DND-41 (cell line): ENCODE measurements around the gene BNC2.

Experiments used
- ATAC-seq: fragments of 200-7000 bp; cut with Tn5 transposase; 3 replicates; pipeline ENCODE4 v1.9.1; 2021; ENCODE audit warnings: low read depth; ENCODE audit not compliant: insufficient read depth
- DNase-seq: peaks from one replicate; pipeline ENCODE4 v3.0.0-alpha.2; 2020
- H2AFZ ChIP-seq: 2 replicates; pipeline ENCODE4 v1.6.0; 2012; ENCODE audit warnings: low read depth, low read length
- H3K27ac ChIP-seq: 2 replicates; pipeline ENCODE4 v1.5.1; 2012; ENCODE audit warnings: low read length, inconsistent platforms
- H3K27me3 ChIP-seq: fragments of 200-600 bp; sonication (generic); 2 replicates; pipeline ENCODE4 v1.6.0; 2012; ENCODE audit warnings: low read length, mild to moderate bottlenecking, inconsistent platforms; ENCODE audit not compliant: insufficient read depth, poor library complexity
- H3K36me3 ChIP-seq: 2 replicates; pipeline ENCODE4 v1.5.1; 2012; ENCODE audit warnings: low read length, inconsistent platforms; ENCODE audit not compliant: insufficient read depth
- H3K4me1 ChIP-seq: 2 replicates; pipeline ENCODE4 v1.5.1; 2012; ENCODE audit warnings: mild to moderate bottlenecking, low read length; ENCODE audit not compliant: insufficient read depth
- H3K4me2 ChIP-seq: 2 replicates; pipeline ENCODE4 v1.6.0; 2012; ENCODE audit warnings: mild to moderate bottlenecking, moderate library complexity, low read length, inconsistent platforms; ENCODE audit not compliant: insufficient read depth
- H3K4me3 ChIP-seq, 2 experiments: fragments of 200-600 bp in 1 of 2; shearing (Covaris generic) in 1 of 2; 2 replicates each; pipeline ENCODE4 v1.5.1; 2012 to 2016; ENCODE audit warnings: inconsistent platforms in 2 of 2, low read length in 2 of 2, mild to moderate bottlenecking in 2 of 2, low read depth in 1 of 2, moderate library complexity in 1 of 2
- H3K79me2 ChIP-seq: 2 replicates; pipeline ENCODE4 v1.6.0; 2012; ENCODE audit warnings: low read length, inconsistent platforms; ENCODE audit not compliant: insufficient read depth
- H3K9ac ChIP-seq: 2 replicates; pipeline ENCODE4 v1.6.0; 2012; ENCODE audit warnings: low read depth, mild to moderate bottlenecking, inconsistent platforms, low read length, moderate library complexity
- H3K9me3 ChIP-seq: 2 replicates; pipeline ENCODE4 v1.5.1; 2012; ENCODE audit warnings: low read length, moderate library complexity, mild to moderate bottlenecking, inconsistent platforms; ENCODE audit not compliant: insufficient read depth, severe bottlenecking
- H4K20me1 ChIP-seq: 2 replicates; pipeline ENCODE4 v1.6.0; 2012; ENCODE audit warnings: low read length; ENCODE audit not compliant: insufficient read depth
- EZH2 ChIP-seq: IDR thresholded peaks from 3 replicates; pipeline ENCODE4 v1.6.1; 2012; ENCODE audit warnings: borderline replicate concordance, low read depth, mild to moderate bottlenecking, moderate library complexity, low read length, inconsistent platforms; ENCODE audit not compliant: severe bottlenecking
- TF ChIP-seq, protein P1 (sequence below): IDR thresholded peaks from 2 replicates; pipeline ENCODE4 v1.5.1; 2012; ENCODE audit warnings: borderline replicate concordance, low read length, moderate library complexity, mild to moderate bottlenecking; ENCODE audit not compliant: poor library complexity, severe bottlenecking; ENCODE audit errors: extremely low read depth

The BNC2 gene

DNA sequence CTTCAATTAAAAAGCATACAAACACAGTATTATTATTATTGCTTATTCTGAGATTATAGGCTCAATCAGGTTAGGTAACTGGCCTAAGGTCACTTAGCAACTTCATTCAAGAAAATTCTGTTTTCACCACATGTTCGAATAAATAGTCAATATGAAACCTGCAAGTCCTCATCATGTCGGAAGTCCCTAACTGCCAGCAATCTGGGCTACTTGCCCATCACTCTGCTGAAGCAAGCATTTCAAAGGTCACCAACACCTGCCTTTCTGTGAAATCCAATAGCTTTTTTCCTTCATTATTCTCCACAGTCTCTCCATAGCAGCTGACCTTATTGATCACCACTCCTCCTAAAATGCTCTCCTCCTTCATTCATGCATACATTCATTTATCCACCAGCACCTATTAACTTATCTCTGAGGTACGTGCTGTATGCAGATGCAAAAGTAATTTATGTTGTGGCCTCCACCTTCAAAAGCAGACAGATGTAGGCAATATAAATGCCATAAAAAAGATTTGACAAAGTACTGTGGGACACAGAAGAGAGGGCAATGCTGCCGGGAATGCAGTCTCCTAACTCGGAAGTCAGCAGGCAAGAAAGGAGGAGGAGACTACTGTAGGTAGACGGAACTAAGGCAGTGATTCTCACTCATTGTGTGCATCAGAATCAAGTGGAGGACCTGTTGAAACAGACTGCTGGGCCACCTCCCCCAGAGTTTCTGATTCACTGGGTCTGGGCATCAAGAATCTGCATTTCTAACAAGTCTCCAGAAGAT lies 310.9 kb downstream of the BNC2 start:
- ATAC-seq (no peak), DNase-seq (no peak)
- Histone ChIP-seq H3K4me2 (no peak overlapping the region), H3K27ac (no peak overlapping the region), H3K36me3 (no peaks in the 10 kb centered on the region), H3K27me3 (no peaks in the 10 kb centered on the region), H3K9me3 (no peaks in the 10 kb centered on the region), H4K20me1 (no peaks in the 10 kb centered on the region), H3K79me2 (no peaks in the 10 kb centered on the region), H2AFZ (no peak overlapping the region), H3K9ac (no peak overlapping the region), H3K4me3 (no peak overlapping the region), H3K4me1 (no peaks in the 10 kb centered on the region)
- TF ChIP-seq EZH2, result no peak
- TF ChIP-seq, protein P1, sequence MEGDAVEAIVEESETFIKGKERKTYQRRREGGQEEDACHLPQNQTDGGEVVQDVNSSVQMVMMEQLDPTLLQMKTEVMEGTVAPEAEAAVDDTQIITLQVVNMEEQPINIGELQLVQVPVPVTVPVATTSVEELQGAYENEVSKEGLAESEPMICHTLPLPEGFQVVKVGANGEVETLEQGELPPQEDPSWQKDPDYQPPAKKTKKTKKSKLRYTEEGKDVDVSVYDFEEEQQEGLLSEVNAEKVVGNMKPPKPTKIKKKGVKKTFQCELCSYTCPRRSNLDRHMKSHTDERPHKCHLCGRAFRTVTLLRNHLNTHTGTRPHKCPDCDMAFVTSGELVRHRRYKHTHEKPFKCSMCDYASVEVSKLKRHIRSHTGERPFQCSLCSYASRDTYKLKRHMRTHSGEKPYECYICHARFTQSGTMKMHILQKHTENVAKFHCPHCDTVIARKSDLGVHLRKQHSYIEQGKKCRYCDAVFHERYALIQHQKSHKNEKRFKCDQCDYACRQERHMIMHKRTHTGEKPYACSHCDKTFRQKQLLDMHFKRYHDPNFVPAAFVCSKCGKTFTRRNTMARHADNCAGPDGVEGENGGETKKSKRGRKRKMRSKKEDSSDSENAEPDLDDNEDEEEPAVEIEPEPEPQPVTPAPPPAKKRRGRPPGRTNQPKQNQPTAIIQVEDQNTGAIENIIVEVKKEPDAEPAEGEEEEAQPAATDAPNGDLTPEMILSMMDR, result no peak

GRCh38 chr9:16555802-16556201 lies 314.7 kb downstream of the BNC2 start:
- H4K20me1 ChIP-seq, result no peaks in the 10 kb centered on the region
- no peaks in the 10 kb centered on the region for H3K36me3 ChIP-seq
- H3K4me1 ChIP-seq, result no peaks in the 10 kb centered on the region
- no peak overlapping the region for H3K9ac ChIP-seq
- no peaks in the 10 kb centered on the region for H3K9me3 ChIP-seq
- no peaks in the 10 kb centered on the region for H3K27me3 ChIP-seq
- H2AFZ ChIP-seq, result no peak overlapping the region
- DNase-seq, result no peak
- H3K79me2 ChIP-seq, result no peaks in the 10 kb centered on the region
- no peak overlapping the region for H3K4me3 ChIP-seq
- no peak overlapping the region for H3K27ac ChIP-seq
- TF ChIP-seq EZH2, result no peak
- TF ChIP-seq, protein P1, result no peak
- ATAC-seq, result no peak
- no peak overlapping the region for H3K4me2 ChIP-seq

- no peak overlapping the region for H2AFZ ChIP-seq
- no peaks in the 10 kb centered on the region for H3K9me3 ChIP-seq
- H3K79me2 ChIP-seq, result no peaks in the 10 kb centered on the region
- H3K27ac ChIP-seq, result no peak overlapping the region
- H3K4me1 ChIP-seq, result no peaks in the 10 kb centered on the region
- TF ChIP-seq, protein P1, result no peak
- no peak for TF ChIP-seq EZH2
- H3K9ac ChIP-seq, result no peak overlapping the region
- no peak overlapping the region for H3K4me2 ChIP-seq
- no peaks in the 10 kb centered on the region for H3K36me3 ChIP-seq
- H3K27me3 ChIP-seq, result no peaks in the 10 kb centered on the region
- ATAC-seq, result no peak
- no peak overlapping the region for H3K4me3 ChIP-seq
- H4K20me1 ChIP-seq, result no peaks in the 10 kb centered on the region
- no peak for DNase-seq
Measured at GRCh38 chr9:16553869-16554540, 316.5 kb downstream of the BNC2 start.
